Cardiac fibroblast (primary cell): ENCODE measurements around the gene SIN3B.

Experiments used
- DNase-seq, 2 donors: peaks; one replicate each; pipeline versions ENCODE4 v3.0.0 to v3.0.0-alpha.2; 2010; ENCODE audit warnings: low read depth in 2 of 2
- H3K4me3 ChIP-seq, 2 donors: replicated peaks in 1 of 2; 1 replicate in 1 of 2; 2 replicates in 1 of 2; pipeline ENCODE4 v1.5.1; 2011; ENCODE audit warnings: low read depth in 2 of 2, low read length in 2 of 2, mild to moderate bottlenecking in 2 of 2, moderate library complexity in 1 of 2
- CTCF ChIP-seq: IDR thresholded peaks from one replicate; pipeline ENCODE4 v1.5.1; 2011; ENCODE audit warnings: low read depth, mild to moderate bottlenecking, low read length, inconsistent platforms

Gene SIN3B

GRCh38 chr19:16850133-16850532, 20.9 kb downstream of the SIN3B start:
- H3K4me3 ChIP-seq = no peak overlapping the region
- TF ChIP-seq CTCF = no peak
- DNase-seq = peak in 1 of 2 donors; percentile 50

GRCh38 chr19:16851031-16851712, 22.0 kb downstream of the SIN3B start:
- H3K4me3 ChIP-seq = no peak overlapping the region
- peak in 1 of 2 donors; percentile 45 for DNase-seq
- TF ChIP-seq CTCF = no peak

- H3K4me3 ChIP-seq = no peak overlapping the region
- DNase-seq = no peak
- TF ChIP-seq CTCF = no peak
These were observed 23.9 kb downstream of the SIN3B start for GRCh38 chr19:16853066-16853465.

GRCh38 chr19:16856091-16856490, 26.9 kb downstream of the SIN3B start:
- H3K4me3 ChIP-seq = no peak overlapping the region
- TF ChIP-seq CTCF = no peak
- DNase-seq = no peak

GRCh38 chr19:16859626-16860025, 30.4 kb downstream of the SIN3B start:
- TF ChIP-seq CTCF = no peak
- no peak overlapping the region for H3K4me3 ChIP-seq
- DNase-seq = no peak

- TF ChIP-seq CTCF = no peak
- no peak for DNase-seq
- H3K4me3 ChIP-seq = no peak overlapping the region
These were observed 30.9 kb downstream of the SIN3B start for GRCh38 chr19:16860118-16860517.

- no peak overlapping the region for H3K4me3 ChIP-seq
- DNase-seq = no peak
- no peak for TF ChIP-seq CTCF
These were observed 31.8 kb downstream of the SIN3B start for GRCh38 chr19:16861011-16861410.
